GM19463 (cell line): ENCODE measurements around the gene TMEM209.

Source experiments
- ATAC-seq: cut with Tn5 transposase; IDR thresholded peaks from one replicate; pipeline ENCODE4 v1.9.1; 2021; ENCODE audit warnings: mild to moderate bottlenecking, moderate library complexity; ENCODE audit not compliant: unreplicated experiment

TMEM209 gene

GRCh38 chr7:130145424-130146100 is 59.6 kb downstream of the TMEM209 start:
- ATAC-seq: no peak

- no peak for ATAC-seq
These were observed 60.7 kb downstream of the TMEM209 start for GRCh38 chr7:130144312-130145171.

GRCh38 chr7:130143986-130144311 is 61.3 kb downstream of the TMEM209 start:
- ATAC-seq: no peak

- no peak for ATAC-seq
These were observed 61.9 kb downstream of the TMEM209 start for GRCh38 chr7:130143334-130143732.

GRCh38 chr7:130142654-130143333 is 62.4 kb downstream of the TMEM209 start:
- no peak for ATAC-seq

- no peak for ATAC-seq
These were observed 63.1 kb downstream of the TMEM209 start for GRCh38 chr7:130141884-130142653.

GRCh38 chr7:130141161-130141883 is 63.9 kb downstream of the TMEM209 start:
- peak; percentile 56 for ATAC-seq

- no peak for ATAC-seq
These were observed 64.5 kb downstream of the TMEM209 start for GRCh38 chr7:130140551-130141160.

- no peak for ATAC-seq
These were observed 65.8 kb downstream of the TMEM209 start for GRCh38 chr7:130139193-130139960.

GRCh38 chr7:130137207-130137606 is 68.0 kb downstream of the TMEM209 start:
- ATAC-seq: no peak

GRCh38 chr7:130136579-130137167 is 68.5 kb downstream of the TMEM209 start:
- no peak for ATAC-seq

- no peak for ATAC-seq
These were observed 69.7 kb downstream of the TMEM209 start for GRCh38 chr7:130135208-130136205.

GRCh38 chr7:130134726-130135125 is 70.5 kb downstream of the TMEM209 start:
- no peak for ATAC-seq

- no peak for ATAC-seq
These were observed 71.0 kb downstream of the TMEM209 start for GRCh38 chr7:130134106-130134636.

GRCh38 chr7:130133029-130133782 is 72.0 kb downstream of the TMEM209 start:
- ATAC-seq: no peak
